Stimulated activated CD4-positive, alpha-beta T cell treated with anti-CD3 and anti-CD28 coated beads, Interleukin-1b, Interleukin-23, amount 100 ng/mL, for 1 hour (primary cell): Measurements from ENCODE around the gene CD84.
"Not testable (repeated sequence)": the region's sequence is repeated elsewhere in the genome, so short reads cannot be mapped to it uniquely, and the experiment has no call there.

Source experiments
- DNase-seq, 2 donors: peaks; one replicate each; pipeline ENCODE4 v3.0.0-alpha.2; 2020; ENCODE audit warnings: low read depth in 2 of 2

Gene CD84

DNA sequence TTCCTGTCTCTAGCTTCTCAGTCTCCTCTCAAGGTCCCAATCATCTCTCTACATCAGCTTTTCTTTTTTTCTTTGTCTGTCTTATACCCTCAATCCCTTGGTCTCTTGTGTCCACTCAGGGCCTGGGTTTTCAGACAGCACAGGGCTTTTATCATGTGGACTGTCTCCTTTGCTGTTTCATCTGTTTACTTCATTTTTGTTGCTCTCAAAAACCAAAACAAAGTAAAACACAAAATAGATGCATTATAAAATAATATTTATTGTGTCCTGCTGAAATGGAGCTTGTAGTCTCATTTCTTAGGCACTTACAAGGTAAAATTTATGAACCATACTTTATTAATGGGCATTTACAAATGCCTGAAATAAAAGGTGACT is 38.5 kb downstream of the CD84 start:
- DNase-seq: no peak

DNA sequence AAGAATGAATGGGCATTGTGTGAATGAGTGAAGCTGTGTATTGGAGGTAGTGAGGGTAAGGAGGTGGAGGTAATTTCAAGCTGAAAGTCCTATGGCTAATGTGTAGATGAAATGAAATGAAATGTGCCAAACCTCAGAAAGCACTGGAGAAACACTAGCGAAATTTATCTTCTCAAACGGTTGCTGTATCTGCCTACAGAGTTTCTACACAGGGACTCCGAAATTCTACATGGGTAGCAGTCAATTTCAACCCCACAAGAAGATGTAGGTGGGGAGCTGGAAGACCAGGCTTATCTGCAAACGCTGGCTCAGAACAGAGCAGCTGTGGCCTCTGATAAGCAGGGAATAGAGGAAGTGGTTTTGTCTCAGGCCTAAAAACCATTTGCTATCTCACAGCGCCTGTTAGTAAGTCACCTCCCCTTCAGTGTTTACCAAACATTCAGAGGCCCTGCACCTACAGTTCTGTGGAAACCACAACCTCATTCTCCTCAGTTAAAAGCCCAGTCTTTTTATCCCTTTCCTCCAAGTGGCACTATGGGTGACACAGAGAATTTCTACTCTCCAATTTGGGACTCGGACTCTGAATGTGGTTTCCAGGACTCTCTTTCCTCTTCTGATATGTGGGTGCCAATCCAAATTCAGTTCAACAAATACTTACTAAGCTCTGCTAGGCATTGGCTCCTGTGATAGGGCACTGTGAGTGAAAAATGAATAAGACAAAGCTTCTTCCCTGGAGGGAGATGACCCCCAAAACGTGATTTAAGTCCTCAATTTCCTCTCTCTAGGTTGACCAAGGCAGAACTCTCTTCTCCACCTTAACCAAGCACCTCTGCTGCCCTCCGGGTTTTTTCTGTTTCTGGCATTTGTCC is 39.1 kb downstream of the CD84 start:
- peak in 1 of 2 donors; percentile 19 for DNase-seq

DNA sequence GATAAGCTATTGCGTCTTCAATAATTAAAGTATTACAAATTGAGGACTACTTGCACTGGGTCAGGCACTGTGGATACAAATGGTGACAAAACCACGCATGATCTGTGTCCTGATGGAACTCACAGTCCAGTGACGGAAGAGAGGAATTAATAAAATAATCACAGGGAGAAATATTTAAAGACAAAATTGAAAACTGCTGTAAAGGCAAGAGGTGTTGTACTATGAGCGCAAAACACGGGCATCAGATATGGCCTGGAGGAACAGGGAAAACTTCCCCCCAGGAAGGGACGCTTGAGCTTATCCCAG is 39.7 kb downstream of the CD84 start:
- DNase-seq: no peak

DNA sequence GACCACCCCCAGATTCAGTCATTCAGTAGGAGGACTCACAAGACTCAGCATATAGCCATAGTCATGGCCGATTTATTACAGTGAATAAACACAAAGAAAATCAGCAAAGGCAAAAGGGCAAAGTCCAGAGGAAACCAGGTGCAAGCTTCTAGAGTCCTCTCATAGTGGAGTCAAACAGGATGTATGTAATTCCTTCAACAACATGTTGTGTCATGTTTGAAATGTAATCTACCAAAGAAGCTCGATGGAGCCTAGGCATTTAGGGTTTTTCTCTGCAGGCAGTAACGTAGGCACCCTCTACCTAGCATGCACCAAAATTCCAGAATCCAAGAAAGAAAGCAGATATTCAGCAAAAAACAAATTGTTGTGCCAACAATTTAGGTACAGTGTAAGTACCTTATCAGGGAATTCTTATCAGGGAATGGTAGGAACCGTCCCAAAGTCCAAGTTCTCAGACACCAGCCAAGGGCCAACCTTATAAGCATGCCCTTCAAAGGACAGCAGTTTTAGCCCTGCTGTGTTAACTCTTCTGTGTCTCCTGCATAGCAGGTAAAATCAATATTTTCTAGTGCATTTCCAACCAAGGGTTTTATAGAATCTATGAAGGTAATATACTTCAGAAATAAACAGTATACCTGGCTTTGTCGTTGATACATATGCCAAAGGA is 40.2 kb downstream of the CD84 start:
- DNase-seq: no peak

DNA sequence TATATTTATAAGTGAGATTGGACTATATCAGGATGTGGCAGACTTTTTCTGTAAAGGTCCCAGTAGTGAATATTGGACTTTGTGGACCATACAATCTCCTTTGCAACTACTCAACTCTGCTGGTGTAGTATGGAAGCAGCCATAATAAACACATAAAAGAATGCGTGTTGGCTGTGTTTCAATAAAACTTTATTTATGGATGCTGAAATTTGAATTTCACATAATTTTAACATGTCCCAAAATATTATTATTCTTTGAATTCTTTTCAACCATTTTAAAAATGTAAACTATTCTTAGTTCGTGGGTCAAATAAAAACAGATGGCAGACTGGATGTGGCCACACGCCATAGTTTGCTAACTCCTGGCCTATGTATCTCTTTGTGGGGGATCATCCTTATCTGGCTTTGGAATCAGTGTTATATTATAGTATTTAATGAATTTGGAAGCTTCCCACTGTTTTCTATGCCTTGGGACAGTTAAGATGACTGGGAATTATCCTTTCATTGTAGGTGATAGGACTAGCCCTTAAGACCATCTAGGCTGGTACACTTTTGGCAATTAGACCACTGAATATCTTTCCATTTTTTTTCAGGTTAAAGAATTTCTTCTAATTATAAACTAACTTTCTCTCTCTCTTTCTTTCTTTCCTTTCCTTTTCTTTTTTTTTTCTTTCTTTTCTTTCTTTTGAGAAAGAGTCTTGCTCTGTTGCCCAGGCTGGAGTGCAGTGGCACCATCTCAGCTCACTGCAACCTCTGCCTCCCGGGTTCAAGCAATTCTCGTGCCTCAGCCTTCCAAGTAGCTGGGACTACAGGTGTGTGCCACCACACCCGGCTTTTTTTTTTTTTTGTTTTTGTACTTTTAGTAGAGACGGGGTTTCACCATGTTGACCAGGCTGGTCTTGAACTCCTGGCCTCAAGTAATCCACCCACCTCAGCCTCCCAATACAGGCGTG is 41.3 kb downstream of the CD84 start:
- DNase-seq: no peak

DNA sequence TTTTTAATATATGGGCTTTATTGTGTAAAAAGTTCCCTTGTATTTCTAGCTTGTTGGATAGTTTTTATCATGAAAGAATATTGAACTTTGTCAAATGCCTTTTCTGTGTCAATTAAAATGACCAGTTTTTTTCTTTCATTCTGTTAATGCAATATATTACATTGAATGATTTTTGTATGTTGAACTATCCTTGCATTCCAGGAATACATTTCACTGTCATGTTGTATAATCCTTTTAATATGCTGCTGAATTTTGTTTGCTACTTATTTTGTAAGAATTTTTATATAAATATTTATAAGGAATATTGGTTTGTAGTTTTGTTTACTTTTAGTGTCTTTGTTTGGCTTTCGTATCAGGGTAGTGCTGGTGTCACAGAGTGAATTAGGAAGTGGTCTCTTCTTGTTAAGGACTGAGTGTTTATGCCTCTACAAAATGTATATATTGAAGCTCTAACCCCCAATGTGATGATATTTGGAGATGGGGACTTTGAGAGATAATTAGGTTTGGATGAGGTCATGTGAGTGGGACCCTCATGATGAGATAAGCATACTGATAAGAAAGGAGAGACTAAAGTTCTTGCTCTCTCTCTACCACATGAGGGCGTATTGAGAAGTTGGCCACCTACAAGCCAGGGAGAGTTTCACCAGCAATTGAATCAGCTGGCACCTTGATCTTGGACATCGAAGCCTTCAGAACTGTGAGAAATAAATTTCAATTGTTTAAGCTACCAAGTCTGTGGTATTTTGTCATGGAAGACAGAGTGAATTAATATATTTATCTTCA is 44.3 kb downstream of the CD84 start:
- no peak for DNase-seq

DNA sequence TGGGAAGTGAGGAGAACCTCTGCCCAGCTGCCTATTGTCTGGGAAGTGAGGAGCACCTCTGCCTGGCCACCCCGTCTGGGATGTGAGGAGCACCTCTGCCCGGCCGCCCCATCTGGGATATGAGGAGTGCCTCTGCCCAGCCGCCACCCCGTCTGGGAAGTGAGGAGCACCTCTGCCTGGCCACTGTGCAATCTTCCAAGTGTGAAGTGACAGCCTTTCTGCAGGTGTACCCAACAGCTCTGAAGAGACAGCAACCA is 46.8 kb downstream of the CD84 start:
- DNase-seq: not testable (repeated sequence)

DNA sequence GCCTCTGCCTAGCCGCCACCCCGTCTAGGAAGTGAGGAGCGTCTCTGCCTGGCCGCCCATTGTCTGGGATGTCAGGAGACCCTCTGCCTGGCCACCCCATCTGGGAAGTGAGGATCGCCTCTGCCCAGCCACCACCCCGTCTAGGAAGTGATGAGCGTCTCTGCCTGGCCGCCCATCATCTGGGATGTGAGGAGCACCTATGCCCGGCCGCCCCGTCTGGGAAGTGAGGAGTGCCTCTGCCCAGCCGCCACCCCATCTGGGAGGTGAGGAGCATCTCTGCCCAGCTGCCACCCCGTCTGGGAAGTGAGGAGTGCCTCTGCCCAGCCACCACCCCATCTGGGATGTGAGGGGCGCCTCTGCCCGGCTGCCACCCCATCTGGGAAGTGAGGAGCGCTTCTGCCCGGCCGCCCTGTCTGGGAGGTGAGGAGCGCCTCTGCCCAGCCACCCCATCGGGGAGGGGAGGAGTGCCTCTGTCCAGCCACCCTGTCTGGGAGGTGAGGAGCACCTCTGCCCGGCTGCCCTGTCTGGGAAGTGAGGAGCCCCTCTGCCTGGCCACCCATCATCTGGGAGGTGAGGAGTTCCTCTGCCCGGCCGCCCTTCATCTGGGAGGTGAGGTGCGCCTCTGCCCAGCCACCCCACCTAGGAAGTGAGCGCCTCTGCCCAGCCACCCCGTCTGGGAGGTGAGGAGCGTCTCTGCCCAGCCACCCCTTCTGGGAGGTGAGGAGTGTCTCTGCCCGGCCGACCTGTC is 47.3 kb downstream of the CD84 start:
- not testable (repeated sequence) for DNase-seq

DNA sequence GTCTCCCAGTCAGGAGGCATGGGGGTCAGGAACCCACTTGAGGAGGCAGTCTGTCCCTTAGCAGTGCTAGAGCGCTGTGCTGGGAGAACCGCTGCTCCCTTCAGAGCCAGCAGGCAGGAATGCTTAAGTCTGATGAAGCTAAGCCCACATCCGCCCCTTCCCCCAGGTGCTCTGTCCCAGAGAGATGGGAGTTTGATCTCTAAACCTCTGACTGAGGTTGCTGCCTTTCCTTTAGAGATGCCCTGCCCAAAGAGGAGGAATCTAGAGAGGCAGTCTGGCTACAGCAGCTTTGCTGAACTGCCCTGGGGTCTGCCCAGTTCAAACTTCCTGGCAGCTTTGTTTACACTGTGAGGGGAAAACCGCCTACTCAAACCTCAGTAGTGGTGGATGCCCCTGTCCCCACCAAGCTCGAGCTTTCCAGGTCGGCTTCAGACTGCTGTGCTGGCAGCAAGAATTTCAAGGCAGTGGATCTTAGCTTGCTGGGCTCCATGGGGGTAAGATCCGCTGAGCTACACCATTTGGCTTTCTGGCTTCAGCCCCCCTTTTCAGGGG is 49.8 kb downstream of the CD84 start:
- not testable (repeated sequence) for DNase-seq

DNA sequence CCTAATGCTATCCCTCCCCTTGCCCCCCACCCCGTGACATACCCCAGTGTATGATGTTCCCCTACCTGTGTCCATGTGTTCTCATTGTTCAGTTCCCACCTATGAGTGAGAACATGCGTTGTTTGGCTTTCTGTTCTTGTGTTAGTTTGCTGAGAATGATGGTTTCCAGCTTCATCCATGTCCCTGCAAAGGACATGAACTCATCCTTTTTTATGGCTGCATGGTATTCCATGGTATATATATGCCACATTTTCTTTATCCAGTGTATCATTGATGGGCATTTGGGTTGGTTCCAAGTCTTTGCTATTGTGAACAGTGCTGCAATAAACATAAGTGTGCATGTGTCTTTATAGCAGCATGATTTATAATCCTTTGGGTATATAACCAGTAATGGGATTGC is 55.5 kb downstream of the CD84 start:
- not testable (repeated sequence) for DNase-seq

DNA sequence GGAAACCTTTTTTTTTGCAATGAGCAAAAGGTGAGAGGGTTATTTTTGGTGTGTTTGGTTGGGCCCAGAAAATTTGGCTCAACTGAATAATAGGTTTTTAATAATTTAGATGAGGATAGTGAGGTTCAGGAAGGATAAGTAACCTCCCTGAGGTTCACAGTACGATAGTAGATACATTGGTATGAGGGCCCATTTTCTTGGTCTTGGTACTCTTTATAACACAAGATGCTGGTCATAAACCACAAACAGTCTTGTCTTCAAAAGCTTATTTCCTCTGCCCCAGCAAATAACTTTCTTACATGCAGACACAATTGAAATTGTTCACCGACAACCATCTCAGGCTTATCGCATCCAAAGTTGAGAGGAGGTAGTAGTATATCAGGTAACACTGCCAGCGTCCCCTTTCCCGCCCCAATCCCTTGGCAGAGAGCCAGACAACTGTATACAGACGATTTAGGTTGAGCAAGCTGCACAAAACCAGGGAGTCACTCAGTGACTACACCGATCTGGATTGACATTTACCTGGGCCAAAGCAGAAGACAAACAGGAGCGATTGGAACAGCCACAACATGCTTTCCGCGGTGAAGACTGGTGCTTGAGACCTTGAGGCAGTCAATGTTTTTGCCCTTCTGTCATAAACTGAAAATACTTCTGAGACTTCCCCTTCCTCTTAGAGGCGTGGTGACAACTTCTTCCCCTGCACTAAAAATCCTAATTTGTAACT is 56.5 kb downstream of the CD84 start, which contains the start of gene SLAMF6:
SLAMF6 (minus strand) TSS at position 634 of the 724 bp plus-strand sequence; CDS start at position 571, 63 bp downstream.
- DNase-seq: no peak

DNA sequence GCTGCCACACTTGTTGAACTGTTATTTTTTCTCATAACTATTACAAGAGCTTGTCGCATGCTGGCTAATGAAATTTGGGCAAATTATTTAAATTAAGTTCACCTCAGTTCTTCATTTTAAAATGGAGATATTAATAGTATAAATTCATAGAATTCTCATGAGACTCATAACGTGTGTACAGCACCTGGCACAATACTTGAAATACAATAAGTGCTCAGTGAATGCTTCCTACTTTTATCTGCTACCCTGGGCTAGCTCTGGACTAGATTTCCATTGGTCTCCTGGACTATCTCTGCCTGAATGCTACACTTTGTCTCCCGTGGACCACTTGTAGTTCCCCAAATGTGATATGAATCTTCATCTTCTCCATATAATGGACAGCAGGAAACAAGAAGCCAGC is 57.2 kb downstream of the CD84 start:
- DNase-seq: no peak

DNA sequence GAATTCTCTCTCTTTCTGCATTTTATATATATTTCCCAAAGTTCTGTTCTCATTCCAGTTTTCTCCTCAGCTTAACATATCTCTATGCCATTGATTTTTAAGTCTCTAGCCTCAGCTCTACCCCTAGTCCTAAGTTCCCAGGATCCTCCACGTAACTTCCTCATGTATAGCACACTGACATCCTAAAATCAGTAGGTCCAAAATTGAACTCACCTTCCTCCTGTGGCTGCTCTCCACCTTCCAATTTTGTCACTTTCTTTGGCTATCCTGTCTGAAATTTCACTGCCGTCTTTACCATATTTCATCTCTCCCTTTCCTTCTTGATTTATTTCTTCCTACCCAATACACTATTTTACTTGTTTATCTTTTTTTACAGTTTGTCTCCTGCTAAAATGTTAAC is 57.7 kb downstream of the CD84 start:
- DNase-seq: no peak

DNA sequence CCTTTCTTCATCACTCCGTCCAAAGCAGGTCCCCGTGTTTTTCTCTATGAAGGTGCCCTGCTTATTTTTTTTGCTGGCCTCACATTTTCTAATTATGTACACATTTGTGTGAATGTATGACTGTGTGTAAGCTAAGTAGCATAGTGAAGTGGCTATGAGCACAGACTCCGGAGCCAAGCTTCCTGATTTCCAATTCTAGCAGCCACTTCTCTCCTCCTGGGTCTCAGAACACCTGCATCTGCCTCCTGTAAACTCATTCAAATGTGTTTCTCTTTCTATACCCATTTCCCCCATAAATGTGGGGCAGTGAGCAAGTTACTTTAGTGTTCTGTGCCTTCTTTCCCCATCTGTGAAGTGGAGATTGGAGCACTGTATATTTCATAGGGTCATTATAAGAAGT is 58.3 kb downstream of the CD84 start:
- no peak for DNase-seq

DNA sequence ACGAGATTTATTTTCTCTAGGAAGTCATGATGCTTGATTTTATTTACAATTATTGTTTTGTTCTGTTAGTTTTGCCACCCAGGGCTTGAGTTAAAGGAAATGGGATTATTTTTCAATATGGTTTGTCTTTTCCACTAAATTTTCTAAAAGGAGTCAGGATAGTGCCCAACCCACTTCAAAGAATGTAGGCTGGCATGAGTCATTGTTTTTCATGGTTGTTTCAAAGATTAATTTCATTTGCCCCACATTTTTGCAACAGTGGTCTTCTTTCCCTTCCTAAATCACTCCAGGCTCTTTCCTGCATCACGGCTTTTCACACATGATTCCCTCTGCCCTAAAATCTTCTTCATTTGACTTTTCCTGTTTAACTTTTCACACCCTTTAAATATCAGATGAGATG is 58.7 kb downstream of the CD84 start:
- DNase-seq: no peak

DNA sequence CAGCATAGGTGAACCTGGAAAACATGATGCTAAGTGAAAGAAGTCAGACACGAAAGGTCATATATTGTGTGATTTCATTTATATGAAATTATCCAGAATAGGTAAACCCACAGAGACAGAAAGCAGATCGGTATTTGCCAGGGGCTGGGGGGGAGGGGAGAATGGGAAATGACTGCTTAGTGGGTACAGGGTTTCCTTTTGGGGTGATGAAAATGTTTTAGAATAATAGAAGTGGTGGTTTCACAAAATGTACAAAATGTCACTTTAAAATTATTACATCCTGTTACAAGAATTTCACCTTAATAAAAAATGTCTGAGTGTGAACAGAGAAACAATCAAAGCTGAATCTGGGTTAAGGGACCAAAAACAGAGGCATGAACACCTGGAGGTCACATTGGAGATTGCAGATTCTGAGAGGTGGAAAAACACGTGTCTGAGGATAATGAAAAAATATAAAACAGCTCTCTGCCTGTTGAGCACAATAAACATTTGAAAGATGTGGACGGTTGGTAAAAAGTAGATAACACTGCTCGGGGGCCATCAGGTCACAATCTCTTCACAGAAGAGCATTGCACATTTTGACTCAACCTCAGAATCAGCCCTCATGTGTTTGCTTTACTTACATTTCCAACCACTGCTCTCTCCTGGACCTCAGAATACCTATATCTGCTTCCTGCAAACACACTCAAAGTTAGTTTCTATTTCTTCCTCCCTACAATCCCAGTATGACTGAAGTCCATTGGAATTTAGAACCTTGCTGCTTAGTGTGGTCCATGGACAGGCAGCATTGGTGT is 59.5 kb downstream of the CD84 start:
- DNase-seq: no peak

DNA sequence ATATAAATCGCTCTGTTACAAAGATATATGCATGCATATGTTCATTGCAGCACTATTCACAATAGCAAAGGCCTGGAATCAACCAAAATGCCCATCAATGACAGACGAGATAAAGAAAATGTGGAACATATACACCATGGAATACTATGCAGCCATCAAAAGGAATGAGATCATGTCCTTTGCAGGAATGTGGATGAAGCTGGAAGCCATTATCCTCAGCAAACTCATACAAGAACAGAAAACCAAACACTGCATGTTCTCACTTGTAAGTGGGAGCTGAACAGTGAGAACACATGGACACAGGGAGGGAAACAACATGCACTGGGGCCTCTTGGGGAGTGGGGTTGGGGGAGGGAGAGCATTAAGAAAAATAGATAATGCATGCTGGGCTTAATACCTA is 61.8 kb downstream of the CD84 start:
- not testable (repeated sequence) for DNase-seq

DNA sequence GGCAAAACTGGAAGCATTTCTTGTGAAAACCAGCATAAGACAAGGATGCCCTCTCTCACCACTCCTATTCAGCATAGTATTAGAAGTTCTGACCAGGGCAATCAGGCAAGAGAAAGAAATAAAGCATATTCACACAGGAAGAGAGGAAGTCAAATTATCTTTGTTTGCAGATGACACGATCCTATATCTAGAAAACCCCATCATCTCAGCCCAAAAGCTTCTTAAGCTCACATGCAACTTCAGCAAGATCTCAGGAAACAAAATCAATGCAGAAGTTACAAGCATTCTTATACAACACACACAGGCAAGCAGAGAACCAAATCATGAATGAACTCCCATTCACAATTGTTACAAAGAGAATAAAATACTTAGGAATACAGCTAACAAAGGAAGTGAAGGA is 63.4 kb downstream of the CD84 start:
- not testable (repeated sequence) for DNase-seq

DNA sequence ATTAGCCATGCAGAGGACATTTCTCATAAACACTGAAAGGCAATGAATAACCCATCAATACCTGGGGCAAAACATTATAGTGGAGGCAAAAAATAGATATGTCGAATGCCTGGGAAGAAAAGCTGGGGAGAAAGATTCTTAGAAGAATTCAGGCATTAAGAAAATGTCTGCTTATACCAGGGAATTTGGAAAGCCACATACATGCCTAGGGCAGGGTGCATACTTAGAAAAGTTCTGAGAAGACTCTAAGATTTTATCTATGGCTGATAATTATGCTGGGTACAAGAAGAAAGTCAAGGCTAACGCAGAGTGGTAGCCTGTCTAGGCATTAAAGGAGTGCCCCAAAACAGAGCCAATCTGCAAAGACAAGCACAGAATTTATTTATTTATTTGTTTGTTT is 74.6 kb downstream of the CD84 start:
- no peak for DNase-seq
